IPS-20b (cell line): ENCODE measurements around the gene VEGFA.

Experiments
- H3K27ac ChIP-seq: one replicate; pipeline ENCODE4 v1.5.1; 2013; ENCODE audit warnings: low read length
- H3K27me3 ChIP-seq: 2 replicates; pipeline ENCODE4 v1.6.1; 2013; ENCODE audit warnings: mild to moderate bottlenecking, low read length, inconsistent platforms; ENCODE audit not compliant: insufficient read depth
- H3K36me3 ChIP-seq: 2 replicates; pipeline ENCODE4 v1.6.1; 2013; ENCODE audit warnings: low read depth, mild to moderate bottlenecking, inconsistent platforms, low read length, moderate library complexity; ENCODE audit not compliant: insufficient read depth
- H3K4me1 ChIP-seq: 2 replicates; pipeline ENCODE4 v1.6.1; 2013; ENCODE audit warnings: mild to moderate bottlenecking, control low read depth, inconsistent platforms, low read length, moderate library complexity; ENCODE audit not compliant: insufficient read depth
- H3K4me3 ChIP-seq: 2 replicates; pipeline ENCODE4 v1.5.1; 2013; ENCODE audit warnings: mild to moderate bottlenecking, low read length, inconsistent platforms
- H3K9ac ChIP-seq: 2 replicates; pipeline ENCODE4 v1.6.1; 2013; ENCODE audit warnings: low read depth, mild to moderate bottlenecking, inconsistent platforms, low read length, moderate library complexity
- H3K9me3 ChIP-seq: 2 replicates; pipeline ENCODE4 v1.6.1; 2013; ENCODE audit warnings: mild to moderate bottlenecking, low read depth, low read length, inconsistent platforms; ENCODE audit not compliant: insufficient read depth

VEGFA gene

DNA sequence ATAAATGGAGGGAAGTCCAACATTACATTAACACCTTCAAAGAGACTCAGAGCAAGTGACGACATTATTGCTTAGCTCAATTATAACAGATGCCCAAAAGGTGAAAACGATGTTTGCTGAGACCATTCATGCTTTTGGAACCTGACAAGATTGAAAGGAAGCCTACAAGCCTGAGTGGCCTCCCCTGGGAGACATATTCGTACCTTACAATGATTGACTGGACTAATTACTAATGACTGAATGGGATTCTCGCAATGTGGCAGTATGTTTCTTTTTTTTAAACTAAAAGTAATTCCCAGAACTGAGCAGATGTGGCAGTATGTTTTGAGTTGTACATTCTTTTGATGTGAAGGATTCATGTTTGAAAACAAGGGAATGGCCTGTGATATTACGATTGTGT is 49.9 kb downstream of the VEGFA start:
- Histone ChIP-seq H3K9ac (no peak overlapping the region), H3K36me3 (no peaks in the 10 kb centered on the region), H3K9me3 (no peaks in the 10 kb centered on the region), H3K27ac (no peak overlapping the region), H3K4me1 (no peaks in the 10 kb centered on the region), H3K27me3 (no peaks in the 10 kb centered on the region), H3K4me3 (no peak overlapping the region)

DNA sequence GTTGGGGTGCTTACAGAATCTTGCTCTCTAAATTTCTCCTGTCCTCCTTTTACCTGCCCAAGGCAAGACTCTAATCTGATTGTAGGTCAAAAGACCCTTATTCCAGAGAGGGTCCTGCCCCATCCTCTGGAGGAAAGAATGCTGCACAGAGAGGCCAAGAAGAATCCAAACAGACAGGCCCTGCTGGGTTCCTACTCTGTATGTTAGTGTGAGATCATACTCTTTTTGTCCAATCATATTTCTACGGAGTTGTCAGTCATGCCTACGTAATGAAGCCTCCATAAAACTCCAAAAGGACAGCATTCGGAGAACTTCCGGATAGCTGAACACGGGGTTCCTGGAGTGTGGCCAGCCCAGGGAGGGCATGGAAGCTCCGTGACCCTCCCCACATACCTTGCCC is 50.5 kb downstream of the VEGFA start:
- Histone ChIP-seq H3K27me3 (no peaks in the 10 kb centered on the region), H3K4me1 (no peaks in the 10 kb centered on the region), H3K9ac (no peak overlapping the region), H3K36me3 (no peaks in the 10 kb centered on the region), H3K4me3 (no peak overlapping the region), H3K9me3 (no peaks in the 10 kb centered on the region), H3K27ac (no peak overlapping the region)

DNA sequence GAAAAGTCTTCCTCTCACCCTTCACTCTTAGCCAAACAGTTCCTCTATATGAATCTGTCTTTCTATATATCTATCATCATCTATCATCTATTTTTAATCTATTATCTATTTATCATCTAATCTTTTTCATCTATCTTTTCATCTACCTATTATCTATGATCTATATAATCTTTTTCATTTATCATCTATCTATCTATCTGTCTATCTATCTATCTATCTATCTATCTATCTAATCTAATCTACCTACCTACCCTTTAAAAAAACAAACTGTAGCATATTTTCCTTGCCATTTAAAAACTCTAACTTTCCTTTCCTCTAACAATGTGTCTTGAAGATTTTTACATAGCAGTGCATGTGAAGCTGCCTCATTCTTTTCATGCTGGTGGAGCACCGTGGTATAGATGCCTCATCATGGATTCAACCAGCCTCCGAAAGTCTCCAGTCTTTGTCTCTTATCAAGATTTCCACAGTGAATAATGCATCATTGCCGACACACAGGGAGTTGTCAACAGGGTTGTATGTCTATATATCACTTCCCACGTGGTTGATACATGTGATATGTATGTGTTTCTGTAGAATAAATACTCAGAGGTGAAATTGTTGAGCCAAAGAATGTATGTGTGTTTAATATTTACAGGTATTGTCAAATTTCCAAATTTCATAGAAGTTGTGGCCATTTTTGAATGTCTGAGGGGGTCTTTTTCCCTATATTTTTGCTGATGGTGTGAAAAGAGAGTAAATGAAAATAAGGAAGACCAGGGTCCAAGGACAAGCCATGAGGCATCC is 51.3 kb downstream of the VEGFA start:
- Histone ChIP-seq H3K9me3 (no peaks in the 10 kb centered on the region), H3K27ac (no peak overlapping the region), H3K27me3 (no peaks in the 10 kb centered on the region), H3K9ac (no peak overlapping the region), H3K4me1 (no peaks in the 10 kb centered on the region), H3K36me3 (no peaks in the 10 kb centered on the region), H3K4me3 (no peak overlapping the region)

DNA sequence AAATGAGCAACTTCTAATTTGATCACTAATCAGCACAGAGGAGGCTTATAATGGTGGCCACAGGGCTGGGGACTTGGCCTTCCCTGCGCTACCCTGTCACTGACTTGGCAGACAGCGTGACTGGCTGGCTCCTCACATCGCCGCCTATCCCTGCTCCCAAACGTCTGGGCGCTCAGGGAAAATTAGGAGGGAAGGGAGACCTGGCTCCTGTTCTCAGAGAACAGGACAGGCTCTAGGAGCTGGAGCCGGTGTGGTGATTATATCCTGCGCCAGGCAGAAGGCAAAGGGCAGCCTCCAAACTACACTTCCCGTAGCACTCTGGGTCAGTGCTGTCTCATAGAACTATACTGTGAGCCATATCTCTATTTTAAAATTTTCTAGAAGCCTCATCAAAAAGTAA is 53.4 kb downstream of the VEGFA start:
- H3K27me3 ChIP-seq, result no peaks in the 10 kb centered on the region
- no peak overlapping the region for H3K27ac ChIP-seq
- H3K9ac ChIP-seq, result no peak overlapping the region
- no peaks in the 10 kb centered on the region; the same call in 1 of the 2 replicates for H3K4me1 ChIP-seq
- H3K9me3 ChIP-seq, result no peaks in the 10 kb centered on the region
- H3K36me3 ChIP-seq, result no peaks in the 10 kb centered on the region
- H3K4me3 ChIP-seq, result no peak overlapping the region

DNA sequence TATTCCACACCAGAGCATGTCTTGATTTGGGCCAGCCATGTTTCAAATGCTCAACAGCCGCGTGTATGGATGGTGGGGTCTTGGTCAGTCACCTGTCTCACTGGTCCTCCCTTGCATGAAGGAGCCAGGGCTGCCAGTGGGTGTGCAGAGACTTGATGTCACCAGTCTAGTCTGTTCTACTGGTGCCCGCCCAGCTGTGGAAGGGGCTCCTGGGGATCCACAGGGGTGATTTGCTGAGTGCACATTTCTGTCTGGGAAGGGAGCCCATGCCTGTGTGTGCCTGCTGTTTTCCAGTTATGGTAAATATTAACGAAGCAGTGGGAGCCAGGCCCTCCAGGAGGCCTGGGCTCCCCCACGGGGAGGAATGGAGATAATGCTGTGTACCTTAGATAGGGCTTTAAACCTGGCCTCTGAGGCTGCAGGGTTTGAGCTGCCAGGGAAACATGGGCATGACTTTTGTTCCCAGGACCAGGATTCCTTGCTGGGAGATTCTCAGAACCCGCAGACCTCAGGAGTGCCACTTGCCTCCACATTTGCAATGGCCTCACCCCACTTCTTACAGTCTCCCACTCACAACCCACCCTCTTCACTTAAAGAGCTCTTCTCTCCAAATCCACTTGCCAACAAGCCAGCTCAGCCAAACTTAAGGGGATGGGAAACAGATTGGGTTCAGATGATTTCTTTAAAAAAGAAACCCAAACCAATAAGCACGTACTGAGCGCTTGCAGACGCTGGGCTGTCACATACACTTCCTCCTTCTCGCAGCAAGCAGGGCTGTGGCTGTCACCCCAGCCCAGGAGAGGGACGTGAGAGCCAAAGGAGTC is 54.1 kb downstream of the VEGFA start:
- H3K27ac ChIP-seq, result no peak overlapping the region
- no peaks in the 10 kb centered on the region for H3K27me3 ChIP-seq
- no peaks in the 10 kb centered on the region; the same call in 1 of the 2 replicates for H3K4me1 ChIP-seq
- H3K9ac ChIP-seq, result no peak overlapping the region
- H3K9me3 ChIP-seq, result no peaks in the 10 kb centered on the region
- no peak overlapping the region for H3K4me3 ChIP-seq
- no peaks in the 10 kb centered on the region for H3K36me3 ChIP-seq

DNA sequence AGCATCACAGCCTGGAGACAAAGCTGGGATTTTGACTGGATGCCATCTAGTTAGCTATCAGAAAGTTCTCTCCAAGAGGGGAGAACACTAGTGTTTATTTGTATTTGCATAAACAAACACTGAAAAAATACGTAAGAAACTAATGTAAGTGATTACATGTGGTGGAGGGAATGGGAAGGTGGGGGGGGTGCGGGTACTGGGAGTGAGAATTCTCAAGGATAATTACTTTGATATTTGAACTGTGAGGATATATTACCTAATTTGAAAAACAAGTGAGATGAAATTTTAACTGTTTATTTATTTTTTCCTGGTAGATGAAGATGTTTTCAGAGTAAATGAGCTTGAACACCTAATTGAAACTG is 54.7 kb downstream of the VEGFA start:
- Histone ChIP-seq H3K4me3 (no peak overlapping the region), H3K36me3 (no peaks in the 10 kb centered on the region), H3K9me3 (no peaks in the 10 kb centered on the region), H3K27me3 (no peaks in the 10 kb centered on the region), H3K4me1 (no peaks in the 10 kb centered on the region; the same call in 1 of the 2 replicates), H3K9ac (no peak overlapping the region), H3K27ac (no peak overlapping the region)

DNA sequence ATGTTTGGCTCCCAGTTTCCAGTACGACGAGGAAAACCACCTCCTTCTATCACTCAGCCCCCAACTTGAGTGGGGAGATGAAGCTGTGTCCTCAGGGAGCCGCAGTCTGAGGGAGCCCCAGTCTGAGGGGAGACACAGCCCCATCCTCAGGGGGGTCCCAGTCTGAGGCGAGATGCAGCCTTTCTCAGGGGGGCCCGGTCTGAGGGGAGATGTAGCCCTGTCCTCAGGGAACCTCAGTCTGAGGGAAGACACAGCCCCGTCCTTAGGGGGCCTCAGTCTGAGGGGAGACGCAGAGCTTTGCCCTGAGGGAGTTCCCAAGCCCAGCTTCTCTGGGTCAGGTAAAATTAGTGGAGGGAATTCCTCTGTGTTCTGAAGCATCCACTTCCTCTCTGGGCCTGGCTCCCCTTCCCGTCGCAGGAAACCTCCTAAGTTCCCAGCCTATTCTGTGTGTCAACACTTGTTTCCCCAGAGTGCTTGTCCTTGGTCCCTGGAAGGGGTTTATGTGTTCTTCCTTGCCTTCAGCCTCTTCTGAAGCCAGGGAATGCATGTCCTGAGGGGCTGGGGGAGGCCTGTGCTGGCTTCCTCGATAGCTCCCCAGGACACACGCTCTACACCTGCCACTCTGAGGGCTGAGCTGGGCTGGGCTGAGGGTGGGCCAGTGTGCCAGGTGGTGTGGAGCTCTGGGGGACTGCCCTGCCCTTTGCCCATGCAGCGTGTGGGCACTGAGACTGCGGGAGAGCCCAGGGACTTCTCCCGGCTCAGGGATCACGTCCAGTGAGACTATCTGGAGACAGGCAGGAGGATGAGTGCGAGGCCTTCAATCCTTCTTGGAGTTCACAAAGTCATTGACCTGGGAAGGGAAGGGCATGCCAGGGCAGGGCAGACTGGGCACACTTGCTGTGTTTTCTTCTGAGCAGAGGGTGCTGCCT is 55.4 kb downstream of the VEGFA start:
- Histone ChIP-seq H3K9me3 (no peaks in the 10 kb centered on the region), H3K4me1 (no peaks in the 10 kb centered on the region; the same call in 1 of the 2 replicates), H3K27ac (no peak overlapping the region), H3K9ac (no peak overlapping the region), H3K4me3 (no peak overlapping the region), H3K36me3 (no peaks in the 10 kb centered on the region), H3K27me3 (no peaks in the 10 kb centered on the region)

DNA sequence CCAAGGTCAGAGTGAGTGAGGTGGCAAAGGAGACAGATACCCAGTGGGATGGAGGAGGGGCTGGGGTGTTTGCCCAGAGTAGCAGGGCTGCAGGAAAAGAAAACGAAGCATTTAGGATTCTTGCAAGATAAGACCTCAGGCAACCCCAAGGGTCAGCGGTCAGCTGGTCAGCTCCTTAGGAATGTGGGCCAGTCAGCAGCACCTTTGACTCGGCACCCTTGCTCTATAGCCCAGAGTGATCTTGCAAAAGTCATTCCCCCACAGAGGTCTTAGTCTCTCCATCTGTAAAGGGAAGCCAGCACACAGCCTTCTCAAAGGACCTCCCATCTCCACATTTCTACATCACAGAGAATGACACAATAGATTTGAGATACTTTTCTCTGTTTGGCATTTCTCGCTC is 56.7 kb downstream of the VEGFA start:
- H3K9me3 ChIP-seq, result no peaks in the 10 kb centered on the region
- H3K27ac ChIP-seq, result no peak overlapping the region
- H3K4me1 ChIP-seq, result no peaks in the 10 kb centered on the region; the same call in 1 of the 2 replicates
- no peak overlapping the region for H3K4me3 ChIP-seq
- H3K9ac ChIP-seq, result no peak overlapping the region
- no peaks in the 10 kb centered on the region for H3K27me3 ChIP-seq
- H3K36me3 ChIP-seq, result no peaks in the 10 kb centered on the region

DNA sequence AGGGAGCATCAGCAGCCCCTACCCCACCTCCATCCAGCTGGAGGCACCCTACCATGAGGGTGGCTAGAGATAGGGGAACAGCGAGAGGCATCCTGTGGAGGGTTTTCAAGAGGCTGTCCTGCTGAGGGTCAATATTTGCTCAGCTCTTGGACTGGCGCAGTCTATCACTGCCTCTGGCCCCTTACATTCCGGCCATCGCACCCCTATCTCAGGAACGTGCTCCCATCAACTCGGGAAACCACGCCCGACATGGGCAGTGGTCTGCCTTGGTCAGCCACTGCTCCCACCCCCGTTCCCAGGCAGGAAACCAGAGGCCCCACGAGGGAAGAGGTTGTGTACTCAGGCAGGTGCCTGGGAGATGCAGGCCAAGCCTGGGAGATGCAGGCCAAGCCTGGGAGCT is 57.9 kb downstream of the VEGFA start:
- Histone ChIP-seq H3K4me3 (no peak overlapping the region), H3K4me1 (no peaks in the 10 kb centered on the region; the same call in 1 of the 2 replicates), H3K9ac (no peak overlapping the region), H3K27ac (no peak overlapping the region), H3K9me3 (no peaks in the 10 kb centered on the region), H3K27me3 (no peaks in the 10 kb centered on the region), H3K36me3 (no peaks in the 10 kb centered on the region)

DNA sequence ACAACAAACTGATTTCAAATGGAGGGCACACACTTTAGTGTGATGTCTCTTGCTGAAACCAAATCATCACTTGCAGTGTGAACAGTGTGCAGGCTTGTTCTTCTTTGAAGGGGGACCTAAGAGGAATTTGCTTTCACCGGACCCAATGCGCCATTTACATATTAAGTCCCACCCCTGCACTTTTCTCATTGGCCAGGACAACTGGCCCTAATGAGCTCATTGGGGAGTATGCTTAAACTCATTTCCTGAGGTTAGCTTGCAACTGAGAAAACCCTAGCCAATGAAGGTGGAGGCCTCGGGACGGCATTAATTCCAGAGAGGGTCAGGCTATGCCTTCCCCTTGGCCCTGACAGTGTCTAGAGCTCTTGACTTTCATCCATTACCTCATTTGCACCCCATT is 58.7 kb downstream of the VEGFA start:
- H3K27ac ChIP-seq, result no peak overlapping the region

DNA sequence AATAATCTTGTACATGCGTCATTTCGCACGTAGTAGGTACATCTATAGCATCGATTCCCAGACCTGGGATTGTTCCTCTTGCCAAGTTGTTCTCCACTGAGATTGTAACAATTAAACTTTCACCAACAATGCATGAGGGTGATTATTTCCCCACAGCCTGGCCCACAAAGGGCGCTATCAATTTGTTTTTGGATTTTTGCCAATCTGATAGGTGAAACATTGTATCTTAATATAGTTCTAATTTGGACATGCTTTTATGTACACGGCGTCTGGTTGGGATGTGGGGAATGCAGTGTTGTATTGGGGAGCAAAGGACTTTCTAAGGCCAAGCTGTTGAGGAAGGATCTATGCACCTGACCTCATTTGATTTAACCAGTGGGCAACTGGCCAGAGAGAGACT is 59.5 kb downstream of the VEGFA start:
- Histone ChIP-seq H3K9me3 (no peaks in the 10 kb centered on the region), H3K27ac (no peak overlapping the region), H3K9ac (no peak overlapping the region), H3K36me3 (no peaks in the 10 kb centered on the region), H3K4me1 (no peaks in the 10 kb centered on the region; the same call in 1 of the 2 replicates), H3K27me3 (no peaks in the 10 kb centered on the region), H3K4me3 (no peak overlapping the region)

More for the DNA sequence above, 58.7 kb downstream of the VEGFA start:
- Histone ChIP-seq H3K9ac (no peak overlapping the region), H3K27me3 (no peaks in the 10 kb centered on the region), H3K4me3 (no peak overlapping the region), H3K9me3 (no peaks in the 10 kb centered on the region), H3K4me1 (no peaks in the 10 kb centered on the region; the same call in 1 of the 2 replicates), H3K36me3 (no peaks in the 10 kb centered on the region)
